Rectal smooth muscle tissue (tissue), 1 donor: ENCODE results near the gene CDCA5.

Source experiments
- H3K27ac ChIP-seq: one replicate; pipeline ENCODE4 v1.7.0; 2013; ENCODE audit warnings: low read depth, low read length, inconsistent platforms
- H3K27me3 ChIP-seq: one replicate; pipeline ENCODE4 v1.7.0; 2013; ENCODE audit warnings: low read length; ENCODE audit not compliant: control insufficient read depth, insufficient read depth
- H3K36me3 ChIP-seq: one replicate; pipeline ENCODE4 v1.7.0; 2013; ENCODE audit warnings: low read length; ENCODE audit not compliant: control insufficient read depth, insufficient read depth
- H3K4me1 ChIP-seq: one replicate; pipeline ENCODE4 v1.7.0; 2013; ENCODE audit warnings: low read length; ENCODE audit not compliant: control insufficient read depth, insufficient read depth
- H3K4me3 ChIP-seq: one replicate; pipeline ENCODE4 v1.7.0; 2013; ENCODE audit warnings: low read length
- H3K9ac ChIP-seq: one replicate; pipeline ENCODE4 v1.7.0; 2013; ENCODE audit warnings: low read length

CDCA5 gene

DNA sequence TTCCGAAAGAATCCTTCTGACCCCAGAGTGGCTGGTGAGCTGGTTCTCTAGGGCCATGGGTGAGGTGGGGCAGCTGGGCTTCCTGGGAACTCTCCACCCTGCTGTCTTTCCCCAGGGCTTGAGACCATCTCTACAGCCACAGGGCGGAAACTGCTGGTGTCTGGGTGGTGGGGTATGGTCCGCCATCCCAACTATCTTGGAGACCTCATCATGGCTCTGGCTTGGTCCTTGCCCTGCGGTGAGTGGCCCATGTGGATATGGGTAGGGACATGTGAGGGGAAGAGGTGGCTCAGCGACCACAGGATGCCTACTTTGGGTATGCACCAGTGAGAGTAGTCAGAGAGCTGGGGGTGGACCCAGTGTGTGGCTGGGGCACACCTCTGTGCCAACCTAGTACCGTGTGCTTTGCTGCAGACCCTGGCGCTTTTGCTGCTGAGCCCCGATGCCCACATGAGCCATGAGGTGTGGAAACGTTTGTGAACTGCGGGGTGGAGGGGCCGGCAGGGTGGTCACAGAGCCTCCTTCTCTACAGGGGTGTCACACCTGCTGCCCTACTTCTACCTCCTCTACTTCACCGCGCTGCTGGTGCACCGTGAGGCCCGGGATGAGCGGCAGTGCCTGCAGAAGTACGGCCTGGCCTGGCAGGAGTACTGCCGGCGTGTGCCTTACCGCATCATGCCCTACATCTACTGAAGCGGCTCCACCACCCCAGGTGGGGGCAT is 31.7 kb upstream of the CDCA5 start:
- Histone ChIP-seq H3K27me3 (no peaks in the 10 kb centered on the region), H3K4me1 (peaks cover 18% of the 10 kb centered on the region), H3K36me3 (peaks cover 5% of the 10 kb centered on the region), H3K27ac (no peak overlapping the region), H3K4me3 (no peak overlapping the region), H3K9ac (no peak overlapping the region)

DNA sequence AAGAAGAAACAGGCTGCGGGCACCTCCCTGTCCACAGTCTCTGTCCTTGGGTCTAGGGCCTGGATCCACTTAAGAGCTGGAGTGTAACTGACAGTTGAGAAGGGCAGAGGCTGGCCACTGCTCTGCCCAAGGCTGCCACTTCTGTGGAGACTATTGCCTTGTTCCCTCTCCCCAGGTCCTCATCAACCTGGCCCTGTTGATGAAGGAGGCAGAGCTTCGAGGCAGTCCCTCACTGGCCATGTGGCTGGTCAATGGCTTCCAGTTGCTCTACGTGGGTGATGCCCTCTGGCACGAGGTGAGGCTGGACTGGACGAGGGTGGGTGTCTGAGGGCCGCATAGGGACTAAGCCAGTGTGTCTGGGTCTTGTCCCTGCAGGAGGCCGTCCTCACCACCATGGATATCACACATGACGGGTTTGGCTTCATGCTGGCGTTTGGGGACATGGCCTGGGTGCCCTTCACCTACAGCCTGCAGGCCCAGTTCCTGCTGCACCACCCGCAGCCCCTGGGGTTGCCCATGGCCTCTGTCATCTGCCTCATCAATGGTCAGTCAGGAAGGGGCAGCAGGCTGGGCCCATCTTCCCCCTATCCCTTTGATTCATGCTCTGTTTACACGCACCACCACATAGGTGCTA is 30.8 kb upstream of the CDCA5 start:
- peaks cover 20% of the 10 kb centered on the region for H3K4me1 ChIP-seq
- H3K27ac ChIP-seq = no peak overlapping the region
- H3K9ac ChIP-seq = no peak overlapping the region
- no peak overlapping the region for H3K4me3 ChIP-seq
- H3K27me3 ChIP-seq = no peaks in the 10 kb centered on the region
- H3K36me3 ChIP-seq = no peaks in the 10 kb centered on the region

DNA sequence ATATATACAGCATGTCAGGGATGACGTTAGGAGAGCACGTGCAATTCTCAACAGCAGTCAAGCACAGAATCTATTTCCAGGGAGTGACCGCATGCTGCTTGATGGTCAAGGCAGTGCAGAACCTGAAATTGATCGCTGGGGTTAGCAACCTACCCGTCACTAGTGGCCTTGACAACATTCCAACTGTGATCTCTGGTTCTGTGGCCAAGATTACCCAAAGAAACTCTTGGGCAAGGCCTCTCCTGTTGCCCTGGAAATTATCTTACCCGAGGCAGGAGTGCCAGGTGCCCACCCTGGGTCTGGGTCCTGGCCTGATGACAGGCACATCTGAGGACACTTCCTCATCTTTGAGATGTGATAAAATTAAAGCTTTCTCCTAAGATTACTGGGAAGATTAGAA is 30.0 kb upstream of the CDCA5 start:
- Histone ChIP-seq H3K27ac (no peak overlapping the region), H3K4me3 (no peak overlapping the region), H3K36me3 (peaks cover 4% of the 10 kb centered on the region), H3K4me1 (peaks cover 20% of the 10 kb centered on the region), H3K9ac (no peak overlapping the region), H3K27me3 (no peaks in the 10 kb centered on the region)

DNA sequence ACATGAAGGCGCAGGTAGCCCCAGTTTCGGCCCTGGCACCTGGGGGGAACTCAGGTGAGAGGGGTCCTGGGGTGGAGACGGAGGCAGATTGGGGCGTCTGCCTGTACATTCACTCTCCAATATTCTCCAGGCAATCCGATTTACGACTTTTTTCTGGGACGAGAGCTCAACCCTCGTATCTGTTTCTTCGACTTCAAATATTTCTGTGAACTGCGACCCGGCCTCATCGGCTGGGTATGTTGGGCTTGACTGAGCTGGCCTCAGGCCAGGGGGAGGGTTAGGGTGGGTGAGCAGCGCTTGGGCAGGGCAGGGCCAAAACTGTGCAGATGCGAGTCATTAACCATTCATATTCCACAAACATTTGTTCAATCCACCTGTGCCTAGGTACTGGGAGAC is 29.5 kb upstream of the CDCA5 start:
- H3K27me3 ChIP-seq = no peaks in the 10 kb centered on the region
- H3K27ac ChIP-seq = no peak overlapping the region
- peak overlapping the region; percentile 59 for H3K4me3 ChIP-seq
- H3K4me1 ChIP-seq = peaks cover 20% of the 10 kb centered on the region
- H3K9ac ChIP-seq = no peak overlapping the region
- H3K36me3 ChIP-seq = peaks cover 4% of the 10 kb centered on the region

DNA sequence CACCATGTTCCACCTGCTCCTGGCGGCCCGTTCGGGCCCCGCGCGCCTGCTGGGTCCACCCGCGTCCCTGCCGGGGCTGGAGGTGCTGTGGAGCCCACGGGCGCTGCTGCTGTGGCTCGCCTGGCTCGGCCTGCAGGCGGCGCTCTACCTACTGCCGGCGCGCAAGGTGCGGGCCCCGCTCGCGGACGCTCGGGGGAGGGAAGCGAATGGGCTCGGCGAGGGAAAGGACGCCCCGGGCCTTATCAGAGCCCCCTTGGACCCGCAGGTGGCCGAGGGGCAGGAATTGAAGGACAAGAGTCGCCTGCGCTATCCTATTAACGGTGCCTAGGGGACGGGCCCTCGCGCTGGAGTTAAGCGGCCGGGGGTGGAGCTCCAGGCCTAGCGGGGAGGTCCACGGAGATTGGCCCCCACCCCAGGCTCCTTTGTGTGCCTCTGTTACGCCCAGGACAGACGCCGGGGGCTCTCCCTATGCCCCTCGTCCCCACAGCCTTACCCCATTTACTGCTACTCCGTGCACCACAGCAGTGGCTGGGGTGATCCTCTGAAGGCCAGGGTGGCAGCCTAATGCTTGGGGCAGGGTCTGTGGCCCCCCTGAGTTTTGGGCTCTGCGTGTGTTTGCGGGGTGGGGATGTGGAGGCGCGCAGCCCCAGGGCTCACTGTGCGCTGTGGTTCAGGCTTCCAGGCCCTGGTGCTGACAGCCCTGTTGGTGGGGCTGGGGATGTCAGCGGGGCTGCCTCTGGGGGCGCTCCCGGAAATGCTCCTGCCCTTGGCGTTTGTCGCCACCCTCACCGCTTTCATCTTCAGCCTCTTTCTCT is 28.9 kb upstream of the CDCA5 start:
- peaks cover 20% of the 10 kb centered on the region for H3K4me1 ChIP-seq
- H3K9ac ChIP-seq = peak overlapping the region; percentile 32
- peak overlapping the region; percentile 59 for H3K4me3 ChIP-seq
- H3K27me3 ChIP-seq = no peaks in the 10 kb centered on the region
- H3K27ac ChIP-seq = peak overlapping the region; percentile 6
- peaks cover 4% of the 10 kb centered on the region for H3K36me3 ChIP-seq

DNA sequence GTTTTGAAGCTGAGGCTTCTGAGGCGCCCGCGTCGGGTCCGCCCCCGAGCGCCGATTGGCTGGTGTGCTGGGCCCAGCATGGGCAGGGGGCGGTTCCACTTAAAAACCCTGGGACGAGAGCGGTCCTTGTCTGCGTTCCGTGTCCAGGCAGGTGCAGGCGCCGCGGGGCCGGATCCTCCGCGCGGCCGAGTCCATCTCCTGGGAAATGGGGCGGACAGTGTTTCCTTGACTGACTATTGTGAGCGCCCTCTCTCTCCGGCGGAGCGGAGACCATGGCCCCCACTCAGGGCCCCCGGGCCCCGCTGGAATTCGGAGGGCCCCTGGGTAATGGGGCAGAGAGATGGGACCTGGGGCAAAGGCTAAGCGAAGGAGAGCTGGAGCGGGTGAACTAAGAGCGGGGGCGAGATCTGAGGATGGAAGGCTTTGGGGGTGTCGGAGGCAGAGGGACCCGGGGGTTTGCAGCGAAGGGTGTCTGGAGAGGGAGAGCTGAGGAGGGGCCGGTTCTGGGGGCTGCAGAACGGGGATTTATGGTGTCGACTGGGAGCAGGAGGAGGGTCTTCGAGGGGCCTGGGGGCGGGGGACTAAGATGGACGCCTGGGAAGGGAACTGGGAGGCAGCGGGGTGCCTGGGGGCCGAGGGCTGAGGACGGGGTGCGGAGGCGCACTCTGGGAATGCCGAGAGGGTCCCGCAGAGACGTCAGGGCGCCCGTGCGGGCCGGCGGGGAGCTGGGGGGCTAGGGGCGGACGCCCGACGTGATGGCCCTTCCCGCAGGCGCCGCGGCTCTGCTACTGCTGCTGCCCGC is 28.1 kb upstream of the CDCA5 start, which contains the start of gene TM7SF2:
TM7SF2 (plus strand) TSS at position 129 of the 802 bp plus-strand sequence; CDS start at position 273, 144 bp downstream.
- Histone ChIP-seq H3K27ac (peak within 1 kb of the TSS; percentile 61), H3K36me3 (peaks cover 4% of the 10 kb centered on the region), H3K9ac (peak within 1 kb of the TSS; percentile 38), H3K4me1 (peaks cover 19% of the 10 kb centered on the region), H3K4me3 (peak within 1 kb of the TSS; percentile 59), H3K27me3 (no peaks in the 10 kb centered on the region)

DNA sequence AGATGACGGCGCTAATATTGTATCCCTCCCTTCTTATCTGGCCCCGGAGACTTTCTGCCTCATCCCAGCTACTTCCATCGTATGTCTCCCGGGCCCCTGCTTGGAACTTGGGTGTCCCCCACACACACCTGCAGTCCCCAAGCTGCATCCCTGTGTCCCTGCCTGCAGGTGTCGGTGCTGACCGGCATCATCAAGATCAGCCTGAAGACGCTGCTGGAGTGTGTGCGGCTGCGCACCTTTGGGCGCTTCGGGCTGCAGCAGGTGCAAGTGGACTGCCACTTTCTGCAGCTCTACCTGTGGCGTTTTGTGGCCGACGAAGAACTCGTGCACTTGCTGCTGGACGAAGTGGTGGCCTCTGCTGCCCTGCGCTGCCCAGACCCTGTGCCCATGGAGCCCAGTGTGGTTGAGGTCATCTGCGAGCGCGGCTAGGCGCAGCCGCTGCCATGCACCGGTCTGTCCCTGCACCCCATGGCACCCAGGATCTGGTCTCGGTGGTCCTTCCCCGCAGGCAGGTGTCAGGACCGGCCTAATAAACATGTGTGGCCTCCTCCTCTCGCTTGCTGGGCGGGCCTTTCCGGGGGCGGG is 27.4 kb upstream of the CDCA5 start:
- peaks cover 4% of the 10 kb centered on the region for H3K36me3 ChIP-seq
- H3K27me3 ChIP-seq = no peaks in the 10 kb centered on the region
- peaks cover 13% of the 10 kb centered on the region for H3K4me1 ChIP-seq
- peak overlapping the region; percentile 29 for H3K27ac ChIP-seq
- H3K9ac ChIP-seq = no peak overlapping the region
- peak overlapping the region; percentile 59 for H3K4me3 ChIP-seq

DNA sequence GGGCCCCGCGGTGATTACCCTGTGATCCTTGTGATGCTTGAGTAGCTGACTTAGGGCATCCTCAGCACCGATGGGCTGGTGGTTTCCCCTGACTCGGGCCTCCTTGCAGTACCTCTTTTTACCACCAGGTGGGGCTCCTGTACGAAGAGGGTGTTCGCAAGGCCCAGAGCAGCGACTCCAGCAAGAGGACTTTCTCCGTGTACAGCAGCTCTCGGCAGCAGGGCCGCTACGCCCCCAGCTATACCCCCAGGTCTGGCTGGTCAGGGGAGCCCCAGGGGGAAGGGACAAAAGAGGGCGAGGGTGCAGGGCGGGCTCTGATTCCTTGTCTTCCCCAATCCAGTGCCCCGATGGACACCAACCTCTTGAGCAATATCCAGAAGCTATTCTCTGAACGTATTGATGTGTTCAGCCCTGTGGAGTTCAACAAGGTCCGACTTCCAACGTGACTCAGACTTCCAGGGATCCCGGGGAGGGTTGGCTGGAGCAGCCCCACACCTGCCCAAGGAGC is 26.6 kb upstream of the CDCA5 start:
- peaks cover 6% of the 10 kb centered on the region for H3K36me3 ChIP-seq
- H3K27ac ChIP-seq = peak overlapping the region; percentile 3
- no peaks in the 10 kb centered on the region for H3K27me3 ChIP-seq
- H3K9ac ChIP-seq = no peak overlapping the region
- H3K4me3 ChIP-seq = no peak overlapping the region
- H3K4me1 ChIP-seq = peaks cover 13% of the 10 kb centered on the region

DNA sequence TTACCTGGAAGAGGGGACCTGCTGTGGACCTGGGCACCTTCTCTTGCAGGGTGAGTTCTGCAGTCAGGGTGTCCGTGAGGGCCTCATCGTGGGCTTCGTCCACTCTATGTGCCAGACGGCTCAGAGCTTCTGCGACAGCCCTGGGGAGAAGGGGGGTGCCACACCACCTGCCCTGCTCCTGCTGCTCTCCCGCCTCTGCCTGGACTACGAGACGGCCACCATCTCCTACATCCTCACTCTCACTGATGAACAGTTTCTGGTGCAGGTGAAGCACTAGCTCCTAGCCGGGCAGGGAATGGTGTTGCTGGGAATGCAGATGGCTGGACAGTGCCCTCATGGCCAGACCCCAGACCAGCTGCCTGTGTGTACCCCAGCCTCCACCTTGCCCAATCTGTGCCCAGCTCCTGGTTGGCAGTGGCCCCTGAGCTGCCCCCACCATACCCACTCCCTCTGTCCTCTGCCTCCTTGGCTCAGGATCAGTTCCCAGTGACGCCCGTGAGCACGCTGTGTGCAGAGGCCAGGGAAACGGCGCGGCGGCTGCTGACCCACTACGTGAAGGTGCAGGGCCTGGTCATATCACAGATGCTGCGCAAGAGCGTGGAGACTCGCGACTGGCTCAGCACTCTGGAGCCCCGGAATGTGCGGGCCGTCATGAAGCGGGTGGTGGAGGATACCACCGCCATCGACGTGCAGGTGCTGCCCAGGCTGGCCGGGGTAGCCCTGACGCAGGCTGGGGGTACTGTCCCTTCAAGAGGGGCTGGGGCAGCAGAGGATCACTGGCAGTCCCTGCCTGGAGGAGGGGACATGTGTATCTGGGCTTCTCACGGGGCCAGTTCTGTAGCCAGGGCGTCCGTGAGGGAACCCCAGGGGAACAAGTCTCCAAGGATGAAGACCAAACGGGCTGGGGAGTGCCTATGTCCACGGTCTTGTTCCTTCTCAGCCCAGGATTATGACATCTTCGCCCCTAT is 25.7 kb upstream of the CDCA5 start:
- H3K36me3 ChIP-seq = peaks cover 10% of the 10 kb centered on the region
- no peak overlapping the region for H3K27ac ChIP-seq
- H3K4me1 ChIP-seq = peaks cover 13% of the 10 kb centered on the region
- no peak overlapping the region for H3K9ac ChIP-seq
- no peaks in the 10 kb centered on the region for H3K27me3 ChIP-seq
- no peak overlapping the region for H3K4me3 ChIP-seq

DNA sequence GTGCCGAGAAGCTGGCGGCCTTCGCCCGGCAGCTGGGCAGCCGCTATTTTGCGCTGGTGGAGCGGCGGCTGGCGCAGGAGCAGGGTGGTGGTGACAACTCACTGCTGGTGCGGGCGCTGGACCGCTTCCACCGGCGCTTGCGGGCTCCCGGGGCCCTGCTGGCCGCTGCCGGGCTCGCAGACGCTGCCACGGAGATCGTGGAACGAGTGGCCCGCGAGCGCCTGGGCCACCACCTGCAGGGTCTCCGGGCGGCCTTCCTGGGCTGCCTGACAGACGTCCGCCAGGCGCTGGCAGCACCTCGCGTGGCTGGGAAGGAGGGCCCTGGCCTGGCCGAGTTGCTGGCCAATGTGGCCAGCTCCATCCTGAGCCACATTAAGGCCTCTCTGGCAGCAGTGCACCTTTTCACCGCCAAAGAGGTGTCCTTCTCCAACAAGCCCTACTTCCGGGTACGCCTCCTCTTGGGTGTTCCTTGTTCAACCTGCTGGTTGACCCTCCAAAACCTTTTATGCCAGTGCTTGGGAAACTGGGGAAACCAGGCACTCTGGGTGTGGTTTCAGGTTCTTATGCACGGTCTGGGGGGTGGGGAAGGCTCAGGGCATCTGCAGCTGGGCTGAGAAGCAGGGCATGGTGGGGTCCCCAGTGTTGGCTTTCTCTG is 24.8 kb upstream of the CDCA5 start:
- H3K4me3 ChIP-seq = no peak overlapping the region
- H3K4me1 ChIP-seq = peaks cover 13% of the 10 kb centered on the region
- H3K27me3 ChIP-seq = no peaks in the 10 kb centered on the region
- no peak overlapping the region for H3K9ac ChIP-seq
- H3K27ac ChIP-seq = no peak overlapping the region
- peaks cover 10% of the 10 kb centered on the region for H3K36me3 ChIP-seq
